NCI-H128 (cell line): ENCODE data around the gene TMUB1.

Source experiments
- DNase-seq: peaks from one replicate; lab custom pipeline; 2025; ENCODE audit not compliant: unreplicated experiment; lab: John Stamatoyannopoulos, UW

The TMUB1 gene

DNA sequence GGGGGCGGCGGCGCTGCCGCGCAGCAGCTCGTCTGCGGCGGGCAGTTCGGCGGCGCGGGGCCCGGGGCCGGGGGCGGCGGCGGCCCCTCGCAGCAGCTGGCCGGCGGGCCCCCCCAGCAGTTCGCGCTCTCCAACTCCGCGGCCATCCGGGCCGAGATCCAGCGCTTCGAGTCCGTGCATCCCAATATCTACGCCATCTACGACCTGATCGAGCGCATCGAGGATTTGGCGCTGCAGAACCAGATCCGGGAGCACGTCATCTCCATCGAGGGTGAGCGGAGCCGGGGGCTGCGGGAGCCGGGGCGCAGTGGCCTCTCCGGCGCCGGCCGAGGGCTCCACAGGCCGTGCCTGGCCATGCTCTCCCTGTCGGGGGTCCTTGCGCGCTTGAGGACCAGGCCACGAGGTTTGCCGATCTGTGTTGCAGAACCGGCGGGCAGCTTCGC lies 3.5 kb upstream of the TMUB1 start:
- DNase-seq, result no peak

- peak; percentile 60 for DNase-seq
These were observed 2.7 kb upstream of the TMUB1 start, which contains the start of gene AGAP3 for GRCh38 chr7:151085691-151086620. Gene AGAP3 (plus strand): TSS chr7:151086475. CDS start chr7:151086742, 267 bp downstream.

- no peak for DNase-seq
These were observed 2.0 kb upstream of the TMUB1 start for GRCh38 chr7:151085329-151085690.

GRCh38 chr7:151083824-151084160 lies 499 bp upstream of the TMUB1 start:
- no peak for DNase-seq

- DNase-seq, result no peak
These were observed 887 bp downstream of the TMUB1 start for GRCh38 chr7:151082141-151083070.

DNA sequence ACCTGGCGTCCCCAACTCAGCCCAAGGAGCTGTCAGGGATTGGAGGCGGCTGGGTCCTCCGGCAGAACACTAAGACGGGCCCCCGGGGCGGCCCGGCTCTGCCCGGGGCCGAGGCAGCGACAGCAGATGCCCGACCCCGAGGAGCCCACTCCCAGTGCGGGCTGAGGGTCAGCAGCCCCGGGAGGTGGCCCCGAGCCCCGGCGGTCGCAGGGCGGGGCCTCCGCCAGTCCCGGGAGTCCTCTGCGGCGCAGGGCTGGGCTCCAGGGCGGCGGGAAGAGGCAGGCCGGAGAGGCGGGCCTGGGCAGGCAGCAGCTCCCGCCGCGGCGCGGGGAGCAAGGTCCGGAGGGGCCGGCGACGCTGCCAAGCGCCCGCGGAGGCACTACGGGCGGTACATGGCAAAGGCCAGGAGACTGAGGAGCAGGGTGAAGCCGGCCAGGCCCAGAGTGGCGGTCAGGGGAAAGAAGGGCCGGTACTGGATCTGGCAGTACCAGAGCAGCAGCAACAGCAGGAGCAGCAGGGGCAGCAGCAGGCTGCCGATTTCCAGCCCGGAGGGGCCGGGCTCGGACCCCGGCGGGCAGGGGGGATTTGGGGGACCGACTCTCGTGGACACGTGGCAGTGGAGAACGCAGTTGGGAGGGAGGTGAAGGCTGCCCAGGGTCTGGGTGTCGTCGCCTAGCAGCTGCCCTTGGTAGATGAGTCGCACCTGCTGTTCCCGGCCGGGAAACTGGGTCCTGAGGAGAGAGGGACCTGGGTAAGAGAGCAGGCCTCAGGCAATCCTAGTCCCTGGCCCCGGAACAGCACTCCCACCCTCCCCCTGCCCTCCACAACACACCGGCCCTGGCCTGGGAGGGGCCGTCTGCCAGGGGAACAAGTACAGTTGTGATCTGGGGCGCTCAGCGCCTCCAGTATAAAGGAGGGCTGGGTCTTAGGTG lies 1.9 kb downstream of the TMUB1 start:
- DNase-seq, result no peak

GRCh38 chr7:151080522-151081169 lies 2.6 kb downstream of the TMUB1 start, which contains the start of gene FASTK:
Gene FASTK (minus strand): TSS chr7:151080809. CDS start chr7:151080766, 43 bp downstream.
- DNase-seq, result peak; percentile 69

DNA sequence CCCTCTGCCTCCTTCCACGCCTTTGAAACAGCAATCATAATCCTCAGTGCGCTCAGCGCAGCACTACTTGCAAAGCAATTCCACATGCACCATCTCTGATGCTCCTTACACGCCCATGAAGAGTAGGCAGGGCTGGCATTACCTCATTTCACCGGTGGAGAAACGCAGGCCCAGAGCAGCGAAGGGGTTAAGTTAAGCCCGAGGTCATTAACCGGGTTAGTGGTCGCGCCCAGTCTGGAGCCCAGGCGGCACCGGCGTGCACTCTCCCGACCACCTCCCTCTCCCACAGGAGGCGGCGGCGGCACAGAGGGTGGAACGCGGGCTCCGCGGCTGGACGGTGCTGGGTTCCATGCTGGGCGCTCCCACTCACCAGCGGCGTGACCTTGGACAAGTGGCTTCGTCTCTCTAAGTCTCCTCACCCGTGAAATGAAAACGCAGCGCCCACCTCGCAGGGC lies 3.2 kb downstream of the TMUB1 start:
- DNase-seq, result no peak

GRCh38 chr7:151079199-151079910 lies 3.9 kb downstream of the TMUB1 start:
- DNase-seq, result no peak

GRCh38 chr7:151078233-151079040 lies 4.9 kb downstream of the TMUB1 start:
- no peak for DNase-seq

- no peak for DNase-seq
These were observed 5.5 kb downstream of the TMUB1 start for GRCh38 chr7:151077705-151078232.

GRCh38 chr7:151076863-151077704 lies 6.2 kb downstream of the TMUB1 start:
- no peak for DNase-seq

GRCh38 chr7:151075978-151076426 lies 7.3 kb downstream of the TMUB1 start:
- no peak for DNase-seq

DNA sequence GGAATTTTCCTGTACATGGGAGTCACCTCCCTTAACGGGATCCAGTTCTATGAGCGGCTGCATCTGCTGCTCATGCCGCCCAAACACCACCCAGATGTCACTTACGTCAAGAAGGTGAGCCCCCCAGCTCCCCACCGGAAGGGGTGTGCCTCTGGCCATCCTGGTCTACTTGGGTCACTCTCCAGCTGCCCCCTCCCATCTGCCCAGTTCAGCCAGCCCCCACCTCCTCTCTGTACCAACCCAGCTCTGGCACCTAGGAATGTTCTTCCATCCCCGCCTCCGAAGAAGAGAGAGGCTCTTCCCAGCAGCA lies 7.7 kb downstream of the TMUB1 start:
- no peak for DNase-seq

GRCh38 chr7:151074817-151075661 lies 8.3 kb downstream of the TMUB1 start:
- DNase-seq, result no peak

- DNase-seq, result no peak
These were observed 9.3 kb downstream of the TMUB1 start for GRCh38 chr7:151073990-151074389.
